ENCODE results near the gene FNDC11. TPM values are rescaled to one million over a fixed set of nuclear protein-coding genes. Genes with fewer than 3 reads are reported as not detected.

Gene FNDC11
- total RNA-seq, 1 experiment from 2014 or later: 2.5 TPM

GRCh38 chr20:63573647-63574131 is 19.7 kb downstream of the FNDC11 start:
- Histone ChIP-seq H3K79me2 (ENCODE audit: insufficient read depth, low read length) (no peaks in the 10 kb centered on the region), H2BK15ac (ENCODE audit: low read depth, low read length) (no peak overlapping the region), H2AK5ac (ENCODE audit: insufficient read length, low read length) (no peak overlapping the region), H3K9me3 (ENCODE audit: control insufficient read depth, low read depth, low read length) (no peaks in the 10 kb centered on the region), H3K23me2 (ENCODE audit: insufficient read length, low read depth, low read length, poor library complexity, severe bottlenecking) (peaks cover 4% of the 10 kb centered on the region), H3K79me1 (ENCODE audit: insufficient read depth, low read depth, low read length, poor library complexity, severe bottlenecking) (no peaks in the 10 kb centered on the region), H4K8ac (replicated peaks; ENCODE audit: insufficient read length, low read depth, low read length) (no peak overlapping the region), H2BK5ac (ENCODE audit: insufficient read length, low read length) (no peak overlapping the region), H3K56ac (ENCODE audit: insufficient read length, low read depth, low read length) (no peak overlapping the region), H4K20me1 (ENCODE audit: control insufficient read depth, insufficient read depth, insufficient read length) (no peaks in the 10 kb centered on the region), H3K27ac (ENCODE audit: insufficient read length, low read depth, low read length) (no peak overlapping the region), H3K4me1 (ENCODE audit: insufficient read depth, low read length) (no peaks in the 10 kb centered on the region), H3K4me2 (ENCODE audit: insufficient read depth, insufficient read length, low read length) (peak overlapping the region; percentile 72), H2AFZ (ENCODE audit: low read length) (no peak overlapping the region), H3K14ac (ENCODE audit: insufficient read depth, low read length) (peak overlapping the region; percentile 71; the same call in 1 of the 2 replicates), H2BK20ac (ENCODE audit: low read depth, low read length, poor library complexity, severe bottlenecking) (no peak overlapping the region), H3K23ac (ENCODE audit: insufficient read length, low read depth, low read length) (no peak overlapping the region), H2BK12ac (ENCODE audit: insufficient read length, low read depth, low read length) (no peak overlapping the region), H3K18ac (ENCODE audit: insufficient read length, low read depth, low read length) (no peak overlapping the region), H3K4ac (ENCODE audit: low read depth, low read length) (no peak overlapping the region), H4K5ac (ENCODE audit: insufficient read length, low read depth, low read length) (no peak overlapping the region), H3T11ph (ENCODE audit: low read length) (no peak overlapping the region), H3K27me3 (ENCODE audit: insufficient read depth, low read length) (no peaks in the 10 kb centered on the region), H4K91ac (ENCODE audit: insufficient read length, low read depth, low read length) (no peak overlapping the region), H3K9ac (ENCODE audit: extremely low read depth, insufficient read length, low read length) (peak overlapping the region; percentile 48), H2BK120ac (ENCODE audit: low read depth, low read length, poor library complexity, severe bottlenecking) (no peak overlapping the region)
- WGBS (ENCODE audit: extremely low coverage, insufficient read length, low lambda C conversion rate): no CpG with 5 or more reads among the region's 24 CpGs
- Mint-ChIP-seq H3K27ac (no peak overlapping the region), H3K27me3 (ENCODE audit: low read depth) (no peaks in the 10 kb centered on the region; the same call in 1 of the 2 replicates), H3K9me3 (no peaks in the 10 kb centered on the region), H3K4me1 (peaks cover 4 to 10% of the 10 kb centered on the region in 2 experiments; a peak in 3 of 4 replicates), H3K4me3 (peak overlapping the region; percentile 73 to 87), H3K36me3 (ENCODE audit: insufficient read depth in 1 of 3, low read depth in 3 of 3) (no peaks in the 10 kb centered on the region)
- DNase-seq: no peak
- TF ChIP-seq CTCF (conservative IDR thresholded peaks at IDR 0.05): no peak
